Activated T-cell treated with anti-CD3 and anti-CD28 coated beads, Interleukin-2, amount 50 U/mL, for 4 hours (primary cell): ENCODE results near the gene ZNF549. TPM values are rescaled to one million over a fixed set of nuclear protein-coding genes. Genes with fewer than 3 reads are reported as not detected.

Experiments
- ATAC-seq, 2 donors: fragments of 200-7000 bp; cut with Tn5 transposase; one replicate each; pipeline ENCODE4 v1.10.0; 2021
- DNase-seq: peaks from one replicate; pipeline ENCODE4 v3.0.0-alpha.2; 2020
- H3K27me3 Mint-ChIP-seq: one replicate; pipeline ENCODE4 v1.8.0; 2021; ENCODE audit warnings: low read depth, mixed read lengths
- H3K36me3 Mint-ChIP-seq: one replicate; pipeline ENCODE4 v1.8.0; 2022; ENCODE audit warnings: mixed read lengths; ENCODE audit not compliant: insufficient read depth
- H3K4me1 Mint-ChIP-seq: one replicate; pipeline ENCODE4 v1.8.0; 2021; ENCODE audit warnings: low read depth, mixed read lengths
- H3K4me3 Mint-ChIP-seq: one replicate; pipeline ENCODE4 v1.8.0; 2021; ENCODE audit warnings: mild to moderate bottlenecking, moderate library complexity, mixed read lengths
- H3K9me3 Mint-ChIP-seq: one replicate; pipeline ENCODE4 v1.8.0; 2021; ENCODE audit warnings: mixed read lengths
- total RNA-seq, 3 donors: library from RNA; stranded (reverse); gene quantifications; one replicate each; pipeline ENCODE4 v1.2.1, GENCODE V29; 2021

Gene ZNF549
- total RNA-seq, 3 donors from 2014 or later, result 3.2 to 4.1 (median 3.8) TPM

DNA sequence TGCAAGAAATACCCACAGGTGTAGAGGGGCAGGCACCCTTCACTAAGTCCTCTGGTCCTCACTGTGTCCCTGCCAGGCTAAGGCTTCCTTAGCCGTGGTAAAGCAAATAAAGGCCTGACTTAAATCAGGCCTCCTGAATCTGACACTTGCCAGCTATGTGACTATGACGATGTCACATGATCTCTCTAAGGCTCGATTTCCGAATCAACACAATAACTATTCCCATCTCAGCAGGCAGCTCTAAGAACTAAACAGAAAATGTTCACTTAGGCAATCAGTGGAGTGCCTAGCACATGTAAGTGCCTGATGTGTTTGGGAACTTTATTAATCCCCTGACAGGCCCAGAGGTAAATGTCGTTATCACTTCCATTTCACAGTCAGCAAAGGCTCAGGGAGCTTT, 30.5 kb downstream of the ZNF549 start:
- no peak for DNase-seq
- H3K36me3 Mint-ChIP-seq, result peaks cover 50% of the 10 kb centered on the region
- ATAC-seq, result no peak
- H3K27me3 Mint-ChIP-seq, result peaks cover 3% of the 10 kb centered on the region
- peaks cover 24% of the 10 kb centered on the region for H3K9me3 Mint-ChIP-seq
- H3K4me1 Mint-ChIP-seq, result peaks cover 35% of the 10 kb centered on the region
- H3K4me3 Mint-ChIP-seq, result peak overlapping the region; percentile 93

DNA sequence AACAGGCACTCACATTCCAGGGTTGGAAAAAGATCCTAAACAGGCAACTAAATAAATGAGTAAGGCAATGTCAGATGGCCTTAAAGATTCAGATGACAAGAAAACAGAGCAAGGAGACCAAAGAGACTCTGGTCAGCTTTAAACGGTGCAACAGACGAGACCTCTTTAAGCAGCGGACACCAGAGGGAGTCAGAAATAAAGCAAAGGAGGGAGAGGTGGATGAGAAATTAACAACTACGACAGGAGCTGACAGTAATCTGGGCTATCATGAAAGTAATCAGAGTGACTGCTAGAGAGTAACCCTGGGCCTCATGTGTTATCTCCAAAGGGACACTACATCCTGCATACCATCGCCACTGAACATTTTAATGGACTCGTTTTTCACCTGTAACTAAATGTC, 31.4 kb downstream of the ZNF549 start:
- Mint-ChIP-seq H3K4me1 (peaks cover 33% of the 10 kb centered on the region), H3K27me3 (peaks cover 3% of the 10 kb centered on the region), H3K9me3 (peaks cover 25% of the 10 kb centered on the region), H3K36me3 (peaks cover 41% of the 10 kb centered on the region), H3K4me3 (peak overlapping the region; percentile 93)
- DNase-seq (no peak), ATAC-seq (no peak)

- Mint-ChIP-seq H3K9me3 (peaks cover 27% of the 10 kb centered on the region), H3K27me3 (peaks cover 3% of the 10 kb centered on the region), H3K4me1 (peaks cover 33% of the 10 kb centered on the region), H3K36me3 (peaks cover 37% of the 10 kb centered on the region), H3K4me3 (peak overlapping the region; percentile 93)
- ATAC-seq, result peak; percentile 14 to 33
- DNase-seq, result no peak
Observed at GRCh38 chr19:57559008-57559403, 31.9 kb downstream of the ZNF549 start.

- DNase-seq (peak; percentile 85), ATAC-seq (peak; percentile 99 to 100)
- Mint-ChIP-seq H3K4me1 (peaks cover 33% of the 10 kb centered on the region), H3K4me3 (peak within 1 kb of the TSS; percentile 93), H3K36me3 (peaks cover 32% of the 10 kb centered on the region), H3K9me3 (peaks cover 27% of the 10 kb centered on the region), H3K27me3 (peaks cover 3% of the 10 kb centered on the region)
Observed at GRCh38 chr19:57559404-57560025, 32.4 kb downstream of the ZNF549 start, which contains the start of gene ZNF550. TSS of gene ZNF550 (minus strand) at chr19:57559863. CDS start at chr19:57559682, 181 bp downstream.

DNA sequence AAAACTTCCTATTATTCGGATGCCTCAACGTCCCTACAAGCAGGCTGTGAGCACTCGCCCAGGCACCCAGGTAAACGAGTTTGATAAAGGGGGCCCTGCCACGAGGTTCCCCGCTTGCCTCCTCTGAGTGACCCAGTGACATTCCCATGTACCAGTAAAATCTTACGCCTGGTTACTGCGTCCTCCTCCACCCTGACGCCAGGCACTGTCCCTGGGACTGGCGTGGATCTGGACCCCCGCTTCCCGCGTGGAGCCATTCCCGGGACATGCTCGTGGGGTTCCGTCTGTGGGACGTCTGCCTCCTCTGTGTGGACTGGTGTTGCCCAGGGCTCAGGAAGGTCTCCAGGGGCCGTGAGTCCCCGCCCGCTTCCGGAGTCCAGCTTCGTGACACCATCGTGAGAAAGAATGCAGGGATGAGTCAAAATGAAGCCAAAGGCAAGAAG, 32.9 kb downstream of the ZNF549 start:
- DNase-seq, result no peak
- peak in 1 of 2 donors; percentile 1 for ATAC-seq
- peaks cover 27% of the 10 kb centered on the region for H3K36me3 Mint-ChIP-seq
- H3K27me3 Mint-ChIP-seq, result peaks cover 3% of the 10 kb centered on the region
- H3K9me3 Mint-ChIP-seq, result peaks cover 27% of the 10 kb centered on the region
- H3K4me3 Mint-ChIP-seq, result peak overlapping the region; percentile 93
- H3K4me1 Mint-ChIP-seq, result peaks cover 33% of the 10 kb centered on the region

GRCh38 chr19:57563547-57563946, 36.4 kb downstream of the ZNF549 start:
- Mint-ChIP-seq H3K27me3 (peaks cover 3% of the 10 kb centered on the region), H3K4me1 (peaks cover 20% of the 10 kb centered on the region), H3K36me3 (peaks cover 1% of the 10 kb centered on the region), H3K9me3 (peaks cover 55% of the 10 kb centered on the region), H3K4me3 (no peak overlapping the region)
- DNase-seq (no peak), ATAC-seq (no peak)

GRCh38 chr19:57566396-57567265, 39.5 kb downstream of the ZNF549 start:
- no peak for DNase-seq
- Mint-ChIP-seq H3K4me1 (no peaks in the 10 kb centered on the region), H3K9me3 (peaks cover 60% of the 10 kb centered on the region), H3K36me3 (no peaks in the 10 kb centered on the region), H3K27me3 (peaks cover 3% of the 10 kb centered on the region), H3K4me3 (no peak overlapping the region)
- no peak for ATAC-seq

DNA sequence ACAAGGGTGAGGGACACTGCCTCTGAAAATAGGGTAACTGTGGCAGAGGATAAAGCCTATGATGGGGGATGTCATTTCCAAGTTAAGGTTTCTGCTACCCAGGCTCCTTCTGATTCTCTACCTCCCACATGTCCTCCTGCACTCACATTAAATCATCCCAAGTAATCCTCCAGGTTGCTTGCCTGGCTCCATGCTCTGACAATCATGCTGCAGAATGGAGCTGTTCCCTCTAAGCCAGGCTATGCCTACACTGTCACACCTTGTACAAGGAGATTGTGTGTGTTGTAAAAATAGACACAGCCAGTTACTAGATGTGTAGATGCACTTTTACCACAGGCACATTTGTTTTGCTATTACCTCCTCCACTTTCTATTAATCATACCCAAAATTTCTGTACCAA, 43.6 kb downstream of the ZNF549 start:
- H3K4me1 Mint-ChIP-seq, result no peaks in the 10 kb centered on the region
- no peaks in the 10 kb centered on the region for H3K27me3 Mint-ChIP-seq
- H3K9me3 Mint-ChIP-seq, result peaks cover 52% of the 10 kb centered on the region
- H3K4me3 Mint-ChIP-seq, result no peak overlapping the region
- ATAC-seq (no peak), DNase-seq (no peak)
- H3K36me3 Mint-ChIP-seq, result peaks cover 37% of the 10 kb centered on the region

- H3K4me1 Mint-ChIP-seq, result peaks cover 8% of the 10 kb centered on the region
- H3K36me3 Mint-ChIP-seq, result peaks cover 53% of the 10 kb centered on the region
- ATAC-seq (no peak), DNase-seq (no peak)
- H3K9me3 Mint-ChIP-seq, result peaks cover 53% of the 10 kb centered on the region
- H3K4me3 Mint-ChIP-seq, result no peak overlapping the region
- no peaks in the 10 kb centered on the region for H3K27me3 Mint-ChIP-seq
Observed at GRCh38 chr19:57572415-57572947, 45.3 kb downstream of the ZNF549 start.

- peaks cover 57% of the 10 kb centered on the region for H3K36me3 Mint-ChIP-seq
- no peaks in the 10 kb centered on the region for H3K27me3 Mint-ChIP-seq
- peaks cover 40% of the 10 kb centered on the region for H3K9me3 Mint-ChIP-seq
Observed at GRCh38 chr19:57576661-57577060, 49.5 kb downstream of the ZNF549 start.

DNA sequence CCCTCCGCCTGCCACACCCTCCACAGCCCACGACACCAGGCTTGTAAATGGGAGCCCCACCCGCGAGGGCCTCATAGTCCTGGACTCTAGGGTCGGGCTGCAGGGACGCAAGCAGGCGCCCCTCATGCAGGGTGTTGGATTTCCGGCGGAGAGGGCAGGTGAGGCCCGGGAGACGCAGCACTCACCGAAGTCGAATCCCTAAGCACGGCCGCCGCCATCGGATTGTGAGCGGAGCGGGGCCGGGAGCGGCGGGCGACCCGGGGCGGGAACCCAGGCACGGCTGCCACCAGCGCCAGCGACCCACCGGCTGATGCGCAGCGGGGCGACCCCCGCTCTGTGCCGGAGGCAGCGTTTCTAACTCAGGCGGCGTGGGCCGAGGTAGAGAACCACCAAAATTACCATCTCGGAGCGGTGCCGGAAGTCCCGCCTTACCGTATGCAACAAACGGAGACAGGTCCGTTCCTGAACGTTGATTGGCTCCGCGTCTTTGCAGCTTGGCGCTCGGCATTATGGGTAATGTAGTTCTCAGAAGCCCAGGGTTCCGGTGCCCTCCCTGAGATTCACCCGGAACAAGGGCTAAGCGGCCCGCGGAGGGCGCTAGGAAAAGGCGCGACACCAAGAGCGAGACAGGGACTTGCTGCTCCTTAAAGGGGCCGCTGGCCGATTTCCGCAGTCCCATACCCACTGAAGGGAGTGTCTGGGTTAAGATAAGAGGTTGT, 51.5 kb downstream of the ZNF549 start, which contains the start of gene ZNF416:
Gene ZNF416, minus strand, starts transcription at position 425 of the 719 bp plus-strand sequence. Its CDS starts 207 bp downstream, at position 218.
- ATAC-seq, result peak; percentile 94 to 95
- DNase-seq, result peak; percentile 92
- Mint-ChIP-seq H3K4me3 (peak within 1 kb of the TSS; percentile 83), H3K36me3 (peaks cover 41% of the 10 kb centered on the region), H3K27me3 (no peaks in the 10 kb centered on the region), H3K9me3 (peaks cover 41% of the 10 kb centered on the region), H3K4me1 (peaks cover 22% of the 10 kb centered on the region)

More at GRCh38 chr19:57576661-57577060, 49.5 kb downstream of the ZNF549 start:
- Mint-ChIP-seq H3K4me1 (peaks cover 20% of the 10 kb centered on the region), H3K4me3 (peak overlapping the region; percentile 70)
- ATAC-seq (no peak), DNase-seq (no peak)

DNA sequence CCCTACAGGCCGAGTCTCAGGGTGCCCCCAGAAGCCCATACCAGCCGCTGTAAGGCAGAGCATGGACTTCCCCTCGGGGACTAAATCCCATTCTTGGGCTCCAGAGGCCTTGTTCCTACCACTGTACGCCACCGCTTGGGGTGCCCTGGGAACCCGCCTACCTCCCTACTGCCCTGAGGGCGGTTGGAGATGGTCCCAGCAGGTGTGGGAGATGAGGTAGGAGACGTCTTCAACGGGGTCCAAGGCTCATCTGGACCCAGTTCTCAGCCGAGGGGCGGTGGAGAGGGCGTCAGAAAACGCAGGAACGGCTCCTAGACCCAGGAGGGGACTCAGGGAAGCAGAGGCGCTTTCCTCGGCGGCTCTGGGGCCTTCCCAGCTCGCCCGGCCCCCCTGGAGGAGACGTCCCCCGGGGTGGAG, 56.0 kb downstream of the ZNF549 start:
- Mint-ChIP-seq H3K36me3 (peaks cover 35% of the 10 kb centered on the region), H3K9me3 (peaks cover 46% of the 10 kb centered on the region), H3K27me3 (no peaks in the 10 kb centered on the region), H3K4me3 (no peak overlapping the region), H3K4me1 (peaks cover 22% of the 10 kb centered on the region)
- ATAC-seq, result no peak
- no peak for DNase-seq

DNA sequence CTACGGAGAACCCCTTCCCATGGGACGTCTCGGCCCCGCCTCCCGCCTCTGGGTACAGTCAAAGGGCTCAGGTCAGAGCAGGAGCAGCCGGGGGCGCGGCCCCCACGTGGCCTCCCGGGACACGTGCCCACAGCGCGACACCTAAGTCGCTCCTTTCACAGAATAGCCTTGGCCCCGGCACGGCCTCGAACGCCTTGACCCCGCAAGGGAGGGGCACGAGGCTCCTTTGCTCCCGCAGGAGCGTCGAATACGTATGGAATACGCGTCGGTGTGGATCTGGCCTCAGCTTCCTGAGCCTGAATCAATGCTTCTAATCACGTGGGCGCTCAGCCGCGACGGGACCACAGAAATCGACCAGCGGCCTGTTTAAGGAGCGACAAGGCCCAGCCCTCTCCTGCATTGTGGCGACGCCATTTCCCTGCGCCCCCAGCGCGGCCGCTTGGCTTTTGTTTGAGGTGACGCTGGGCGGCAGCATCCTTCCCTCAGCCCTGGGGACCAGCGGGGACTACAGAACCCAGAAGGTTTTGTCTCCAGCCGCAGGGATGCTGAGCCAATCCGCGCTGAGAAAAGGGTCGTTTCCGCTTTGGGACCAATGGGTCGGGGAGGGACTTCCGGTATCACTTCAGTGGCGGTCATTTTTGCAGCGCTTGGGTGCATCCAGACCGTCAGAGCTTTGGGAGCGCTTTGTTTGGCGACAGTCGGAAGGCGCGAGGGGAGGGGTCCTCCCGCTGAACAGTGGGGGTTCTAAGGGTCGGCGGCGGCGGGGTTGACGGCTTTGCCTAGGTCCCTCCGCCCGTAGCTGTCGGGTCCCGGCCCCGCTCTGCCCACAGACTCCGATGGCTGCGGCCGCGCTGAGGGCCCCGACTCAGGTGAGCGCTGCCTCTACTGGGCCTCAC, 56.6 kb downstream of the ZNF549 start, which contains the start of gene ZIK1:
Gene ZIK1, plus strand, starts transcription at position 625 of the 896 bp plus-strand sequence. Its CDS starts 212 bp downstream, at position 837.
- peak; percentile 82 for DNase-seq
- H3K27me3 Mint-ChIP-seq, result no peaks in the 10 kb centered on the region
- H3K9me3 Mint-ChIP-seq, result peaks cover 51% of the 10 kb centered on the region
- H3K36me3 Mint-ChIP-seq, result peaks cover 41% of the 10 kb centered on the region
- peak within 1 kb of the TSS; percentile 95 for H3K4me3 Mint-ChIP-seq
- H3K4me1 Mint-ChIP-seq, result peaks cover 20% of the 10 kb centered on the region
- ATAC-seq, result peak; percentile 92
